HG03354 (cell line): ENCODE measurements around the gene SPAG9.
"Not testable (repeated sequence)": the region's sequence is repeated elsewhere in the genome, so short reads cannot be mapped to it uniquely, and the experiment has no call there.

Experiments
- ATAC-seq: cut with Tn5 transposase; IDR thresholded peaks from one replicate; pipeline ENCODE4 v1.9.1; 2021; ENCODE audit warnings: mild to moderate bottlenecking; ENCODE audit not compliant: unreplicated experiment, poor library complexity, severe bottlenecking

SPAG9 gene

GRCh38 chr17:51144266-51145022 lies 23.8 kb upstream of the SPAG9 start:
- ATAC-seq, result no peak

- ATAC-seq, result no peak
Measured at GRCh38 chr17:51142597-51142996, 21.9 kb upstream of the SPAG9 start.

- ATAC-seq, result no peak
Measured at GRCh38 chr17:51135956-51136355, 15.3 kb upstream of the SPAG9 start.

- ATAC-seq, result no peak
Measured at GRCh38 chr17:51133365-51133764, 12.7 kb upstream of the SPAG9 start.

- ATAC-seq, result peak; percentile 75
Measured at GRCh38 chr17:51132964-51133319, 12.3 kb upstream of the SPAG9 start.

- no peak for ATAC-seq
Measured at GRCh38 chr17:51128076-51128475, 7.4 kb upstream of the SPAG9 start.

- ATAC-seq, result no peak
Measured at GRCh38 chr17:51124640-51125503, 4.2 kb upstream of the SPAG9 start.

- not testable (repeated sequence) for ATAC-seq
Measured at GRCh38 chr17:51122473-51123115, 1.9 kb upstream of the SPAG9 start.

- ATAC-seq, result no peak
Measured at GRCh38 chr17:51121620-51122472, 1.2 kb upstream of the SPAG9 start.

GRCh38 chr17:51120357-51120738 lies 320 bp downstream of the SPAG9 start:
- peak; percentile 36 for ATAC-seq

GRCh38 chr17:51119415-51120356 lies 982 bp downstream of the SPAG9 start:
- peak; percentile 28 for ATAC-seq

- no peak for ATAC-seq
Measured at GRCh38 chr17:51118330-51119195, 2.1 kb downstream of the SPAG9 start.

GRCh38 chr17:51115179-51115578 lies 5.5 kb downstream of the SPAG9 start:
- no peak for ATAC-seq

- peak; percentile 76 for ATAC-seq
Measured at GRCh38 chr17:51112303-51113222, 8.1 kb downstream of the SPAG9 start.

- ATAC-seq, result no peak
Measured at GRCh38 chr17:51107778-51108177, 12.9 kb downstream of the SPAG9 start.

- no peak for ATAC-seq
Measured at GRCh38 chr17:51103451-51103850, 17.2 kb downstream of the SPAG9 start.

- ATAC-seq, result no peak
Measured at GRCh38 chr17:51103050-51103449, 17.6 kb downstream of the SPAG9 start.
